Liver (tissue), 9 donors: ENCODE results near the gene MYO18B. TPM values are rescaled to one million over a fixed set of nuclear protein-coding genes. Genes with fewer than 3 reads are reported as not detected.

ENCODE experiments used
- DNase-seq: peaks from one replicate; pipeline ENCODE4 v3.0.0-alpha.2; 2017; ENCODE audit warnings: low spot score
- H3K27ac ChIP-seq, 2 donors: one replicate each; pipeline ENCODE4 v1.7.0; 2013; ENCODE audit warnings: inconsistent platforms in 2 of 2, low read length in 2 of 2, control low read depth in 1 of 2, low read depth in 1 of 2, mild to moderate bottlenecking in 1 of 2
- H3K27me3 ChIP-seq, 4 donors: one replicate each; pipeline versions ENCODE4 v1.6.1 to v1.7.0; 2013; ENCODE audit warnings: low read length in 3 of 4, inconsistent platforms in 1 of 4, mild to moderate bottlenecking in 1 of 4, moderate library complexity in 1 of 4; ENCODE audit not compliant: control insufficient read depth in 4 of 4, insufficient read depth in 4 of 4
- H3K36me3 ChIP-seq, 4 donors: one replicate each; pipeline versions ENCODE4 v1.6.1 to v1.7.0; 2013; ENCODE audit warnings: low read length in 3 of 4, mild to moderate bottlenecking in 3 of 4, low read depth in 1 of 4, moderate library complexity in 1 of 4; ENCODE audit not compliant: control insufficient read depth in 4 of 4, insufficient read depth in 3 of 4
- H3K4me1 ChIP-seq, 4 donors: one replicate each; pipeline versions ENCODE4 v1.6.1 to v1.7.0; 2013; ENCODE audit warnings: low read length in 3 of 4, mild to moderate bottlenecking in 3 of 4, moderate library complexity in 1 of 4; ENCODE audit not compliant: control insufficient read depth in 4 of 4, insufficient read depth in 4 of 4
- H3K4me3 ChIP-seq, 3 donors: one replicate each; pipeline versions ENCODE4 v1.6.1 to v1.7.0; 2013; ENCODE audit warnings: low read length in 3 of 3, control low read depth in 1 of 3, low read depth in 1 of 3, mild to moderate bottlenecking in 1 of 3
- H3K9ac ChIP-seq, 2 donors: one replicate each; pipeline ENCODE4 v1.7.0; 2013; ENCODE audit warnings: low read length in 2 of 2, mild to moderate bottlenecking in 2 of 2, moderate library complexity in 2 of 2, control low read depth in 1 of 2, low read depth in 1 of 2
- H3K9me3 ChIP-seq, 4 donors: one replicate each; pipeline versions ENCODE4 v1.6.1 to v1.7.0; 2013; ENCODE audit warnings: low read length in 3 of 4; ENCODE audit not compliant: control insufficient read depth in 4 of 4
- EGR1 ChIP-seq, 2 donors: IDR thresholded peaks; 2 replicates each; pipeline ENCODE4 v1.6.1; 2016 to 2018; ENCODE audit warnings: antibody characterized with exemption in 2 of 2, low read depth in 2 of 2
- FOXA1 ChIP-seq: IDR thresholded peaks from 2 replicates; pipeline ENCODE4 v1.6.1; 2016; ENCODE audit warnings: antibody characterized with exemption
- FOXA2 ChIP-seq: IDR thresholded peaks from 2 replicates; pipeline ENCODE4 v1.6.1; 2016; ENCODE audit warnings: antibody characterized with exemption
- GABPA ChIP-seq, 2 donors: IDR thresholded peaks in 1 of 2; conservative IDR thresholded peaks in 1 of 2; 2 replicates each; pipeline ENCODE4 v1.6.1; 2016; ENCODE audit warnings: antibody characterized with exemption in 2 of 2, mild to moderate bottlenecking in 1 of 2, moderate library complexity in 1 of 2
- HNF4A ChIP-seq, 2 donors: conservative IDR thresholded peaks; 2 replicates each; pipeline ENCODE4 v1.6.1; 2016; ENCODE audit warnings: antibody characterized with exemption in 2 of 2, mild to moderate bottlenecking in 2 of 2
- HNF4G ChIP-seq: IDR thresholded peaks from 2 replicates; pipeline ENCODE4 v1.6.1; 2016; ENCODE audit warnings: antibody characterized with exemption
- JUND ChIP-seq, 2 donors: IDR thresholded peaks; 2 replicates each; pipeline ENCODE4 v1.6.1; 2016; ENCODE audit warnings: antibody characterized with exemption in 2 of 2
- NR2F2 ChIP-seq: IDR thresholded peaks from 2 replicates; pipeline ENCODE4 v1.6.1; 2016; ENCODE audit warnings: antibody characterized with exemption
- RAD21 ChIP-seq, 2 donors: IDR thresholded peaks; 2 replicates each; pipeline ENCODE4 v1.6.1; 2016; ENCODE audit warnings: antibody characterized with exemption in 2 of 2, mild to moderate bottlenecking in 2 of 2
- RXRA ChIP-seq, 2 donors: IDR thresholded peaks; 2 replicates each; pipeline ENCODE4 v1.6.1; 2017 to 2018; ENCODE audit warnings: antibody characterized with exemption in 2 of 2, mild to moderate bottlenecking in 1 of 2
- SP1 ChIP-seq: IDR thresholded peaks from 2 replicates; pipeline ENCODE4 v1.6.1; 2018; ENCODE audit warnings: antibody characterized with exemption, mild to moderate bottlenecking
- TAF1 ChIP-seq: conservative IDR thresholded peaks from 2 replicates; pipeline ENCODE4 v1.6.1; 2016; ENCODE audit warnings: antibody characterized with exemption, mild to moderate bottlenecking
- YY1 ChIP-seq: IDR thresholded peaks from 2 replicates; pipeline ENCODE4 v1.6.1; 2016; ENCODE audit warnings: antibody characterized with exemption, mild to moderate bottlenecking
- WGBS: extraction: QIAGEN DNeasy Blood & Tissue Kit; methylation state at CpG from one replicate; pipeline ENCODE4 v1.1.7; 2013; 5-methylcytosine and 5-hydroxymethylcytosine counted together
- polyA plus RNA-seq, 2 donors: library from polyadenylated mRNA; stranded (reverse) in 1 of 2; unstranded in 1 of 2; fragments of 200-250 nt in 1 of 2; fragments of >200 nt in 1 of 2; fragmentation: Nextera tagmentation in 1 of 2; extraction: Ambion mirVana in 1 of 2; gene quantifications; one replicate each; pipeline versions ENCODE4 v1.2.1 to v1.2.3, GENCODE V29; 2013 to 2015
- total RNA-seq, 2 donors: library from RNA; depleted of rRNA; stranded (reverse); fragments of >200 nt; gene quantifications; one replicate each; pipeline ENCODE4 v1.2.3, GENCODE V29; 2014
- TF ChIP-seq, protein P1 (sequence below): IDR thresholded peaks from 2 replicates; pipeline ENCODE4 v1.6.1; 2016; ENCODE audit warnings: antibody characterized with exemption
- TF ChIP-seq, protein P2 (sequence below): IDR thresholded peaks from 2 replicates; pipeline ENCODE4 v1.6.1; 2016; ENCODE audit warnings: antibody characterized with exemption
- TF ChIP-seq, protein P3 (sequence below): fragments of 150-350 bp; IDR thresholded peaks from 2 replicates; pipeline ENCODE4 v1.5.1; 2017; ENCODE audit warnings: improper control_type of control experiment, low read depth, low read length; ENCODE audit not compliant: missing input control
- TF ChIP-seq, protein P4 (sequence below): IDR thresholded peaks from 2 replicates; pipeline ENCODE4 v1.6.1; 2016; ENCODE audit warnings: antibody characterized with exemption, mild to moderate bottlenecking
- TF ChIP-seq, protein P5 (sequence below): IDR thresholded peaks from 2 replicates; pipeline ENCODE4 v1.6.1; 2016; ENCODE audit warnings: antibody characterized with exemption
- donor health status: healthy.
- donor health status: healthy.
- donor health status: healthy.
- donor health status: healthy.
- donor health status: healthy.

The MYO18B gene
- total and polyA plus RNA-seq, 4 donors = under 0.01 to 4.2 (median 0.02) TPM; not detected in 1

DNA sequence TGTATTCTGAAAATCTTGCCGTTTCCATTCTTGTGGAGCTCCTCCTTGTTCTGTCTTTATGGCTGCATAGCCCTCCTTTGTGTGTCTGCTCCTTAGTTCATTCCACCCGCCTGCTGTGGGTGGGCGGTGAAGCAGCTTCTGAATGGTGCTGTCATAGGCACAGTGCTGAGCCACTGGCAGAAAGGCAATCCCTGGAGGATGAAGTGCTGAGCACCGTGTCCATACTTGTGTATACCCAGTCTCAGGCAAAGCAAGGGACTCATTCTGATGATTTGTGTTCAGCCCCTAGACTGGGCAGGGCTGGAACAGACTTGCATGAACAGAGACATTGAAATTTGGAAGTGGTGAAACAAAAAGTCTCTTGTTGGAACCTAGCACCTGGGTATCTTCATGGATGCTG is 134.9 kb downstream of the MYO18B start:
- whole genome bisulfite sequencing = 70% methylated on average over 4 of the region's 4 CpGs

DNA sequence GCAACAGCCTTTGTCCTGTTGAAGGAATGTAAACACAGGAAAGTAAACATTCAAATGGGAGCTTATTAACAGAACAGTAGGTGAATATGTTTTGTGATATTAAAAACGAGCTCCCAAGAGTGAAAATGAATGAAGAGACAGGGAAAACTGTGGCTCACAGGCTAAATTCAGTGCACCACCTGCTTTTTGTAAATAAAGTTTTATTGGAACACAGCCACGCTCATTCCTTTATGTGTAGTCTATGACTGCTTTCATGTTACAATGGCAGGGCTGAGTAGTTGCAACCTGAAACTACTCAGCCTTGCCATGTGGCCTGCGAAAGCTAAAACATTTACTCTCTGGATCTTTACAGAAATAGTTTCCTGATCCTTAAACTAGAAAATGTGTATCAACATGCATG is 136.9 kb downstream of the MYO18B start:
- H3K27me3 ChIP-seq = peaks cover 0 to 13% (median 1%) of the 10 kb centered on the region in 4 donors
- H3K4me3 ChIP-seq = no peak overlapping the region
- TF ChIP-seq, protein P1, sequence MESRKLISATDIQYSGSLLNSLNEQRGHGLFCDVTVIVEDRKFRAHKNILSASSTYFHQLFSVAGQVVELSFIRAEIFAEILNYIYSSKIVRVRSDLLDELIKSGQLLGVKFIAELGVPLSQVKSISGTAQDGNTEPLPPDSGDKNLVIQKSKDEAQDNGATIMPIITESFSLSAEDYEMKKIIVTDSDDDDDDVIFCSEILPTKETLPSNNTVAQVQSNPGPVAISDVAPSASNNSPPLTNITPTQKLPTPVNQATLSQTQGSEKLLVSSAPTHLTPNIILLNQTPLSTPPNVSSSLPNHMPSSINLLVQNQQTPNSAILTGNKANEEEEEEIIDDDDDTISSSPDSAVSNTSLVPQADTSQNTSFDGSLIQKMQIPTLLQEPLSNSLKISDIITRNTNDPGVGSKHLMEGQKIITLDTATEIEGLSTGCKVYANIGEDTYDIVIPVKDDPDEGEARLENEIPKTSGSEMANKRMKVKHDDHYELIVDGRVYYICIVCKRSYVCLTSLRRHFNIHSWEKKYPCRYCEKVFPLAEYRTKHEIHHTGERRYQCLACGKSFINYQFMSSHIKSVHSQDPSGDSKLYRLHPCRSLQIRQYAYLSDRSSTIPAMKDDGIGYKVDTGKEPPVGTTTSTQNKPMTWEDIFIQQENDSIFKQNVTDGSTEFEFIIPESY = no peak
- TF ChIP-seq, protein P2, sequence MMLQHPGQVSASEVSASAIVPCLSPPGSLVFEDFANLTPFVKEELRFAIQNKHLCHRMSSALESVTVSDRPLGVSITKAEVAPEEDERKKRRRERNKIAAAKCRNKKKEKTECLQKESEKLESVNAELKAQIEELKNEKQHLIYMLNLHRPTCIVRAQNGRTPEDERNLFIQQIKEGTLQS = no peak
- TF ChIP-seq HNF4A (conservative IDR thresholded peaks at IDR 0.05) (no peak), EGR1 (IDR thresholded peaks at IDR 0.05; ENCODE audit: low read depth in 2 of 2) (no peak), RAD21 (IDR thresholded peaks at IDR 0.05) (no peak), SP1 (no peak), YY1 (no peak), JUND (IDR thresholded peaks at IDR 0.05) (no peak), FOXA2 (no peak), NR2F2 (no peak), GABPA (IDR thresholded peaks at IDR 0.05 in 1 of 2, conservative IDR thresholded peaks at IDR 0.05 in 1 of 2) (no peak), TAF1 (no peak), RXRA (IDR thresholded peaks at IDR 0.05) (no peak), HNF4G (no peak), FOXA1 (no peak)
- TF ChIP-seq, protein P3, sequence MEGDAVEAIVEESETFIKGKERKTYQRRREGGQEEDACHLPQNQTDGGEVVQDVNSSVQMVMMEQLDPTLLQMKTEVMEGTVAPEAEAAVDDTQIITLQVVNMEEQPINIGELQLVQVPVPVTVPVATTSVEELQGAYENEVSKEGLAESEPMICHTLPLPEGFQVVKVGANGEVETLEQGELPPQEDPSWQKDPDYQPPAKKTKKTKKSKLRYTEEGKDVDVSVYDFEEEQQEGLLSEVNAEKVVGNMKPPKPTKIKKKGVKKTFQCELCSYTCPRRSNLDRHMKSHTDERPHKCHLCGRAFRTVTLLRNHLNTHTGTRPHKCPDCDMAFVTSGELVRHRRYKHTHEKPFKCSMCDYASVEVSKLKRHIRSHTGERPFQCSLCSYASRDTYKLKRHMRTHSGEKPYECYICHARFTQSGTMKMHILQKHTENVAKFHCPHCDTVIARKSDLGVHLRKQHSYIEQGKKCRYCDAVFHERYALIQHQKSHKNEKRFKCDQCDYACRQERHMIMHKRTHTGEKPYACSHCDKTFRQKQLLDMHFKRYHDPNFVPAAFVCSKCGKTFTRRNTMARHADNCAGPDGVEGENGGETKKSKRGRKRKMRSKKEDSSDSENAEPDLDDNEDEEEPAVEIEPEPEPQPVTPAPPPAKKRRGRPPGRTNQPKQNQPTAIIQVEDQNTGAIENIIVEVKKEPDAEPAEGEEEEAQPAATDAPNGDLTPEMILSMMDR = no peak
- TF ChIP-seq, protein P4, sequence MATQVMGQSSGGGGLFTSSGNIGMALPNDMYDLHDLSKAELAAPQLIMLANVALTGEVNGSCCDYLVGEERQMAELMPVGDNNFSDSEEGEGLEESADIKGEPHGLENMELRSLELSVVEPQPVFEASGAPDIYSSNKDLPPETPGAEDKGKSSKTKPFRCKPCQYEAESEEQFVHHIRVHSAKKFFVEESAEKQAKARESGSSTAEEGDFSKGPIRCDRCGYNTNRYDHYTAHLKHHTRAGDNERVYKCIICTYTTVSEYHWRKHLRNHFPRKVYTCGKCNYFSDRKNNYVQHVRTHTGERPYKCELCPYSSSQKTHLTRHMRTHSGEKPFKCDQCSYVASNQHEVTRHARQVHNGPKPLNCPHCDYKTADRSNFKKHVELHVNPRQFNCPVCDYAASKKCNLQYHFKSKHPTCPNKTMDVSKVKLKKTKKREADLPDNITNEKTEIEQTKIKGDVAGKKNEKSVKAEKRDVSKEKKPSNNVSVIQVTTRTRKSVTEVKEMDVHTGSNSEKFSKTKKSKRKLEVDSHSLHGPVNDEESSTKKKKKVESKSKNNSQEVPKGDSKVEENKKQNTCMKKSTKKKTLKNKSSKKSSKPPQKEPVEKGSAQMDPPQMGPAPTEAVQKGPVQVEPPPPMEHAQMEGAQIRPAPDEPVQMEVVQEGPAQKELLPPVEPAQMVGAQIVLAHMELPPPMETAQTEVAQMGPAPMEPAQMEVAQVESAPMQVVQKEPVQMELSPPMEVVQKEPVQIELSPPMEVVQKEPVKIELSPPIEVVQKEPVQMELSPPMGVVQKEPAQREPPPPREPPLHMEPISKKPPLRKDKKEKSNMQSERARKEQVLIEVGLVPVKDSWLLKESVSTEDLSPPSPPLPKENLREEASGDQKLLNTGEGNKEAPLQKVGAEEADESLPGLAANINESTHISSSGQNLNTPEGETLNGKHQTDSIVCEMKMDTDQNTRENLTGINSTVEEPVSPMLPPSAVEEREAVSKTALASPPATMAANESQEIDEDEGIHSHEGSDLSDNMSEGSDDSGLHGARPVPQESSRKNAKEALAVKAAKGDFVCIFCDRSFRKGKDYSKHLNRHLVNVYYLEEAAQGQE = no peak
- TF ChIP-seq, protein P5, sequence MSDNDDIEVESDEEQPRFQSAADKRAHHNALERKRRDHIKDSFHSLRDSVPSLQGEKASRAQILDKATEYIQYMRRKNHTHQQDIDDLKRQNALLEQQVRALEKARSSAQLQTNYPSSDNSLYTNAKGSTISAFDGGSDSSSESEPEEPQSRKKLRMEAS = no peak
- peaks cover 0 to 3% (median 0%) of the 10 kb centered on the region in 4 donors for H3K9me3 ChIP-seq
- no peaks in the 10 kb centered on the region for H3K36me3 ChIP-seq
- H3K9ac ChIP-seq = no peak overlapping the region
- no peak for DNase-seq
- no peak overlapping the region for H3K27ac ChIP-seq
- H3K4me1 ChIP-seq = no peaks in the 10 kb centered on the region
- WGBS = 65% methylated on average over 3 of the region's 3 CpGs

More for the DNA sequence above, 134.9 kb downstream of the MYO18B start:
- no peak overlapping the region for H3K4me3 ChIP-seq
- H3K9me3 ChIP-seq = peaks cover 0 to 3% (median 0%) of the 10 kb centered on the region in 4 donors
- no peaks in the 10 kb centered on the region for H3K4me1 ChIP-seq
- H3K27me3 ChIP-seq = peaks cover 0 to 13% (median 1%) of the 10 kb centered on the region in 4 donors
- TF ChIP-seq SP1 (no peak), HNF4A (conservative IDR thresholded peaks at IDR 0.05) (no peak), NR2F2 (no peak), RXRA (IDR thresholded peaks at IDR 0.05) (no peak), YY1 (no peak), FOXA2 (no peak), HNF4G (no peak)
- TF ChIP-seq, protein P1 = no peak
- TF ChIP-seq, protein P2 = no peak
- H3K36me3 ChIP-seq = no peaks in the 10 kb centered on the region
- H3K27ac ChIP-seq = no peak overlapping the region
- DNase-seq = no peak
- H3K9ac ChIP-seq = no peak overlapping the region
